Activated CD8-positive, alpha-beta memory T cell treated with anti-CD3 and anti-CD28 coated beads for 4 hours (primary cell): Measurements from ENCODE around the gene PARD3B.

Experiments used
- DNase-seq, 2 donors: peaks; one replicate each; pipeline ENCODE4 v3.0.0-alpha.2; 2020; ENCODE audit warnings: low read depth in 2 of 2

PARD3B gene

GRCh38 chr2:205133544-205133943 is 588.3 kb downstream of the PARD3B start:
- no peak for DNase-seq

- DNase-seq, result no peak
Measured at GRCh38 chr2:205138735-205139134, 593.5 kb downstream of the PARD3B start.

GRCh38 chr2:205139822-205140463 is 594.7 kb downstream of the PARD3B start:
- no peak for DNase-seq

- no peak for DNase-seq
Measured at GRCh38 chr2:205141381-205141780, 596.1 kb downstream of the PARD3B start.

- DNase-seq, result no peak
Measured at GRCh38 chr2:205145888-205146287, 600.6 kb downstream of the PARD3B start.

GRCh38 chr2:205148755-205149154 is 603.5 kb downstream of the PARD3B start:
- DNase-seq, result no peak

- DNase-seq, result no peak
Measured at GRCh38 chr2:205156457-205156856, 611.2 kb downstream of the PARD3B start.

- DNase-seq, result no peak
Measured at GRCh38 chr2:205158404-205158803, 613.1 kb downstream of the PARD3B start.

- no peak for DNase-seq
Measured at GRCh38 chr2:205161156-205161839, 616.0 kb downstream of the PARD3B start.

GRCh38 chr2:205166745-205167144 is 621.5 kb downstream of the PARD3B start:
- DNase-seq, result no peak

- no peak for DNase-seq
Measured at GRCh38 chr2:205169012-205169411, 623.7 kb downstream of the PARD3B start.

GRCh38 chr2:205169464-205169863 is 624.2 kb downstream of the PARD3B start:
- DNase-seq, result no peak

- no peak for DNase-seq
Measured at GRCh38 chr2:205170399-205170798, 625.1 kb downstream of the PARD3B start.

- no peak for DNase-seq
Measured at GRCh38 chr2:205171261-205171940, 626.1 kb downstream of the PARD3B start.

- no peak for DNase-seq
Measured at GRCh38 chr2:205175831-205176230, 630.6 kb downstream of the PARD3B start.

- DNase-seq, result no peak
Measured at GRCh38 chr2:205176546-205176945, 631.3 kb downstream of the PARD3B start.

- DNase-seq, result no peak
Measured at GRCh38 chr2:205177546-205177945, 632.3 kb downstream of the PARD3B start.

GRCh38 chr2:205180730-205181129 is 635.5 kb downstream of the PARD3B start:
- no peak for DNase-seq

GRCh38 chr2:205187731-205188130 is 642.5 kb downstream of the PARD3B start:
- no peak for DNase-seq

- DNase-seq, result no peak
Measured at GRCh38 chr2:205188239-205189138, 643.2 kb downstream of the PARD3B start.

GRCh38 chr2:205189301-205189700 is 644.0 kb downstream of the PARD3B start:
- DNase-seq, result no peak

GRCh38 chr2:205190528-205190927 is 645.3 kb downstream of the PARD3B start:
- no peak for DNase-seq
